Measurements from ENCODE around the gene TMEM135. TPM values are rescaled to one million over a fixed set of nuclear protein-coding genes. Genes with fewer than 3 reads are reported as not detected.

TMEM135 gene
- polyA plus RNA-seq, 1 of the 3 experiments (the other 2 are of a cell fraction), result 3.0 TPM

- no peak overlapping the region for H3K27ac ChIP-seq (ENCODE audit: low read depth in 2 of 2, low read length in 1 of 2)
- no peaks in the 10 kb centered on the region for H3K27me3 ChIP-seq (ENCODE audit: insufficient read depth)
- no peak overlapping the region for H2AFZ ChIP-seq (ENCODE audit: low read depth)
- no peaks in the 10 kb centered on the region; a peak in 3 of 4 replicates for H3K4me1 ChIP-seq (ENCODE audit: control insufficient read depth in 1 of 2, insufficient read depth in 2 of 2, low read depth in 1 of 2, low read length in 1 of 2)
- peaks cover 0 to 4% of the 10 kb centered on the region in 2 experiments for H3K36me3 ChIP-seq (replicated peaks in 1 of 2; ENCODE audit: control insufficient read depth in 1 of 2, insufficient read depth in 2 of 2, low read length in 1 of 2)
- POLR2A ChIA-PET, result no interaction called here
- no peaks in the 10 kb centered on the region for H3F3A ChIP-seq (replicated peaks; ENCODE audit: insufficient read depth)
- H3K4me3 ChIP-seq (ENCODE audit: low read depth in 2 of 2, low read length in 1 of 2), result no peak overlapping the region
- H4K20me1 ChIP-seq (ENCODE audit: insufficient read depth), result no peaks in the 10 kb centered on the region
- no peak for DNase-seq
- CTCF ChIA-PET, result no interaction called here
- no peaks in the 10 kb centered on the region for H3K79me2 ChIP-seq (ENCODE audit: insufficient read depth)
- no peaks in the 10 kb centered on the region for H3K9me3 ChIP-seq
- H3K9me2 ChIP-seq, result no peaks in the 10 kb centered on the region
- TF ChIP-seq NRF1 (IDR thresholded peaks at IDR 0.05; ENCODE audit: low read depth, low read length), result no peak
- no peak for TF ChIP-seq RFX5 (IDR thresholded peaks at IDR 0.05; ENCODE audit: low read length)
- TF ChIP-seq TEAD4 (IDR thresholded peaks at IDR 0.05; ENCODE audit: borderline replicate concordance, insufficient read depth), result no peak
- no peak for TF ChIP-seq JUND (IDR thresholded peaks at IDR 0.05)
- no peak for TF ChIP-seq RCOR1 (IDR thresholded peaks at IDR 0.05; ENCODE audit: low read length)
- no peak for TF ChIP-seq EZH2phosphoT487 (IDR thresholded peaks at IDR 0.05; ENCODE audit: borderline replicate concordance, low read depth)
- TF ChIP-seq YY1 (IDR thresholded peaks at IDR 0.05; ENCODE audit: low read depth), result no peak
- TF ChIP-seq EP300 (IDR thresholded peaks at IDR 0.05; ENCODE audit: borderline replicate concordance in 1 of 2, low read depth in 1 of 2, low read length in 1 of 2), result no peak
- TF ChIP-seq MXI1 (IDR thresholded peaks at IDR 0.05; ENCODE audit: low read depth, low read length), result no peak
- no peak for TF ChIP-seq MAX (IDR thresholded peaks at IDR 0.05; ENCODE audit: low read depth)
- TF ChIP-seq FOSL2 (IDR thresholded peaks at IDR 0.05; ENCODE audit: borderline replicate concordance, low read depth), result no peak
- no peak for TF ChIP-seq ELF1 (IDR thresholded peaks at IDR 0.05)
- no peak for TF ChIP-seq MEF2A (IDR thresholded peaks at IDR 0.05; ENCODE audit: borderline replicate concordance, low read depth)
- no peak for TF ChIP-seq TAF1 (IDR thresholded peaks at IDR 0.05; ENCODE audit: borderline replicate concordance, low read depth, low read length)
- no peak for TF ChIP-seq GATA2 (CRISPR knock-in tag; IDR thresholded peaks at IDR 0.05)
- WGBS (ENCODE audit: low lambda C conversion rate), result 71% methylated on average over 2 of the region's 2 CpGs
- no peak overlapping the region for H3K4me2 ChIP-seq
- no peak overlapping the region for H3K9ac ChIP-seq
Measured at GRCh38 chr11:87137711-87138110, 100.0 kb downstream of the TMEM135 start.

- no peak overlapping the region for H3K4me3 ChIP-seq (ENCODE audit: low read depth in 2 of 2, low read length in 1 of 2)
- H3K4me1 ChIP-seq (ENCODE audit: control insufficient read depth in 1 of 2, insufficient read depth in 2 of 2, low read depth in 1 of 2, low read length in 1 of 2), result no peaks in the 10 kb centered on the region; a peak in 3 of 4 replicates
- H3F3A ChIP-seq (replicated peaks; ENCODE audit: insufficient read depth), result no peaks in the 10 kb centered on the region
- H3K4me2 ChIP-seq, result no peak overlapping the region
- H4K20me1 ChIP-seq (ENCODE audit: insufficient read depth), result no peaks in the 10 kb centered on the region
- H3K9me2 ChIP-seq, result no peaks in the 10 kb centered on the region
- no peaks in the 10 kb centered on the region for H3K9me3 ChIP-seq
- no peak overlapping the region for H3K27ac ChIP-seq (ENCODE audit: low read depth in 2 of 2, low read length in 1 of 2)
- WGBS (ENCODE audit: low lambda C conversion rate), result 3% methylated on average over 1 of the region's 1 CpG
- H3K27me3 ChIP-seq (ENCODE audit: insufficient read depth), result no peaks in the 10 kb centered on the region
- ChIA-PET CTCF (interaction anchor here (1.2 kb wide), 1 partner anchor 22 kb away, joined by 3 read pairs; no protein-coding TSS in a partner anchor), POLR2A (no interaction called here)
- TF ChIP-seq SIN3A (IDR thresholded peaks at IDR 0.05; ENCODE audit: borderline replicate concordance, low read depth, low read length) (no peak), ZBTB33 (IDR thresholded peaks at IDR 0.05; ENCODE audit: borderline replicate concordance, low read depth) (no peak), IRF3 (IDR thresholded peaks at IDR 0.05; ENCODE audit: low read depth, low read length) (no peak), MXI1 (IDR thresholded peaks at IDR 0.05; ENCODE audit: low read depth, low read length) (no peak), JUND (IDR thresholded peaks at IDR 0.05) (no peak), NRF1 (IDR thresholded peaks at IDR 0.05; ENCODE audit: low read depth, low read length) (no peak), SMC3 (IDR thresholded peaks at IDR 0.05; ENCODE audit: low read depth, low read length) (no peak), ELF1 (IDR thresholded peaks at IDR 0.05) (no peak), USF2 (IDR thresholded peaks at IDR 0.05; ENCODE audit: borderline replicate concordance, low read depth, low read length) (no peak), TCF12 (IDR thresholded peaks at IDR 0.05) (no peak)
- peaks cover 0 to 4% of the 10 kb centered on the region in 2 experiments for H3K36me3 ChIP-seq (replicated peaks in 1 of 2; ENCODE audit: control insufficient read depth in 1 of 2, insufficient read depth in 2 of 2, low read length in 1 of 2)
- DNase-seq, result no peak
- H3K9ac ChIP-seq, result no peak overlapping the region
- H2AFZ ChIP-seq (ENCODE audit: low read depth), result no peak overlapping the region
- H3K79me2 ChIP-seq (ENCODE audit: insufficient read depth), result no peaks in the 10 kb centered on the region
Measured at GRCh38 chr11:87139475-87139874, 101.7 kb downstream of the TMEM135 start.

Data from SK-N-SH (cell line).